Activated CD8-positive, alpha-beta memory T cell treated with anti-CD3 and anti-CD28 coated beads for 24 hours (primary cell): Measurements from ENCODE around the gene CASR.

Source experiments
- DNase-seq: peaks from one replicate; pipeline ENCODE4 v3.0.0-alpha.2; 2020

The CASR gene

DNA sequence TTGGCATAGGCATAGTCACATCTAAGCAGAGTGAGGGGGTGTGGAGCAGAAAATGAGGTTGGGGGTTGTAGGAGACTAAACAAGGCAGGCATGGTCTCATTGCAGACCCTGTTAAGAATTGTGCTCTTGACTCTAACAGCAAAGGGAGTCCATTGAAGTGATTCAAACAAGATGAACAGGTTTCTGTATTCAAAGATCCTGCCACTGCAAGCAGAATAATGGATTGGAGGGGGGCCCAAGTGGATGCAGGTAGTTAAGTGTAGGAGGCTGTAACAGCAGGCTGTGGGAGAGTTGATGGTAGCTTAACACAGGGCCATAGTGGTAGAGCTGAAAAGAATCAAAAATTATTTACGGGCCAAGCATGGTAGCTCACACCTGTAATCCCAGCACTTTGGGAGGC lies 34.4 kb downstream of the CASR start:
- DNase-seq, result no peak

- no peak for DNase-seq
Measured at GRCh38 chr3:122219242-122219872, 35.9 kb downstream of the CASR start.

GRCh38 chr3:122227036-122227781 lies 43.7 kb downstream of the CASR start:
- DNase-seq, result no peak

DNA sequence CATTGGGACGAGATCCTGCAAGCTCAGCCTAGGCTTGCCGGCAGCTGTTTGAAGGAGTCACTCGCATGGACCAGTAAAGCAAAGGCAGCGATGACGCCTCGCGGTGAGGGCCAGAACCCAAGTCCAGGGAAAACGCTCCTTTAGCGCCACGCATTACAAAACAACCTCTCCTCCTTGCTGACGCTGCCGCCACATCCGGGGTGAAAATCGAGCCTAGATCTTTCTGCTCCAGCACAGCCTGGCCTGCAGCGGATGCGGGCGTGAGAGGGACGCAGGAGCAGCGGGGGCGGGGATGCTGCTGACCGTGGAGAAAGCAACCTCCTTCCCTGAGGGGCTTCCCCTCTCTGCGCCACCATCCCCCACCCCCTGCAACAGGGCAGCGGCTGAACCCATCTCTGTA lies 46.7 kb downstream of the CASR start:
- DNase-seq, result no peak

DNA sequence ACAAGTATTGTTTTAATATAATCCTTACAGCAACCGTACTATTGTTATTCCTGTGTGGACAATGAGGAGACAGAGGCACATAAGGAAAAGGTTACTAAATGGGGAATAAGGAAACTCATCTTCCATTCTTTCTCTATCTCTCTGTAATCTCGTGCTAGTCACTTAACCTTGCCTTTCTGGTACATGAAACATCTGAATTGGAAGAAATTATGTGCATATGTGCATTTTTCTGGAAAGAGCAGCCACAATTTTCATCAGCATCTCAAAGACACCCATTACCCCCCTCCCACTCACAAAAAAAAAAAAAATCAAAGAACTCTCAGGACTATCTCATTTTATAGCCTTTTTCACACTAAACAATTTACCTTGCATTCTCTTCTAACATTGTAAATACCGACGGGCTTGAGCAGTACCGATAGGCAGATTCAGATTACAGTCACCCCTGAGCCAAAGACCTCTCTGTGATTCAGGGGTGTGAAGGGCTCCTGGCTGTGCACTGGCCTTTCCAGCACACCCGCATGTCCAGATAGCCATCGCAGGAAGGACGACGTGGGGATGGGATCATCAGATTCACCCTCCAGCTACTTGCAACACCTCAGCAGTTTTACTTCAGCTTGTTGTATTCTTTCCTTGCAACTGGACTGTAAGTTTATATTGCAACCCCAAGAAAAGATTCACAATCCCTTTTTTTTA lies 48.1 kb downstream of the CASR start:
- no peak for DNase-seq

DNA sequence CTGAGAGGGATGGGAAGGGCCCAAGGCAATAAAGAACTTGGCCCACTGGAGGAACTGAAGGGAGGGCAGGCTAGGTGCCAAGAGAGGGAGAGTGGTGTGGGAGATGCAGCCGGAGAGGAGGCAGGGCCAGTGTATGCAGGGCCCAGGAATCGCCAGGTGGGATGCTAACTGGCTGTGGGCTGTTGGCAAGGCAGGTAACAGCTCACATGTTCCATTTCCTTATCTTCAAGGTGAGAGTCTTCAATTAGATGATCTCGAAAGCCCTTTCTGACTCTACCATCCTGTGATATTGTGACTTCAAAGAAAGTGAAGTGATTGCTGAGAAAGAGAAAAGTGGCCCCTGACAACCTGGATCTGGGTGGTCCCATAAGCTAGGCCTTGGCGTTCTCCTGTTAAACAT lies 49.0 kb downstream of the CASR start:
- DNase-seq, result no peak

DNA sequence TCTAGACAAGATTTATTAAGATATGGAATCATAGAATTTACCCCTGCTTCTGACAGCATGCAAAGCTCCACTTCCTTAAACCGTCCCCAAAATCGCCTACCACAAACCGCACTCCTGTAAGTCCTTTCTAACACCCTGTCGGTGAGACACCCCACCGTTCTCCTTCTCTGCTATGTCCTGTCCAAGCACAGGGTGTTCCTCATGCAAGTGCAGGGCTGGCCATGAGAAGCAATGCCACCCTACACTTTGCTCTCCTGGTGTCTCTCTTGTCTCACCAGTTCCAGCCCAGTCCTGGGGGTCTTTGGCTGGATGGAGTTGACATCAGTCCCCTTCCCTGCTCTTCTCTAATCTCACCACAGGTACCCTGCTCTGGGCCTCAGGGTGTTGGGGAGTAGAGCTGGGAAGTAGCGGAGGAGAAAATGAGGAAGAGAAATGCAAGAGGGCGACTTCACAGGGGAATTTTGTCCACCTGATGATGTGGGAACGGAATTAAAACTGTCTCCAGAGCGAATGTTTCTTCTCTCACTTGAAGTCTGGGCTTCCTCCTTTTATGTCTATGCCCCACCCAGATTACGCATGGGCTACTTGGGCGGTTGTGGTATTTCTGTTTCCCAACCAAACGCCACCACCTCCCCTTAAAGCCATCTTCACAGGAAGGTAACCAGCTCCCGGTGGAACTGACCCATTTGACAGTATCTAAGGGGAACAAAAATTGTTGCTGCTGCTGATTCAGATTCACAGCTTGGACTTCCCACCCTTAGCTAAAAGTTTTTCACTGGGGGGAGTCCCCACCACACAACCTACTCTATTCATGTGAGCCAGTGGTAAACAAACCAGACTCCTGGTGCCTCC lies 49.9 kb downstream of the CASR start:
- DNase-seq, result no peak

- DNase-seq, result no peak
Measured at GRCh38 chr3:122234117-122234516, 50.6 kb downstream of the CASR start.

- no peak for DNase-seq
Measured at GRCh38 chr3:122235147-122235546, 51.7 kb downstream of the CASR start.

GRCh38 chr3:122239112-122239511 lies 55.6 kb downstream of the CASR start:
- DNase-seq, result no peak

- DNase-seq, result no peak
Measured at GRCh38 chr3:122245513-122246174, 62.2 kb downstream of the CASR start.

DNA sequence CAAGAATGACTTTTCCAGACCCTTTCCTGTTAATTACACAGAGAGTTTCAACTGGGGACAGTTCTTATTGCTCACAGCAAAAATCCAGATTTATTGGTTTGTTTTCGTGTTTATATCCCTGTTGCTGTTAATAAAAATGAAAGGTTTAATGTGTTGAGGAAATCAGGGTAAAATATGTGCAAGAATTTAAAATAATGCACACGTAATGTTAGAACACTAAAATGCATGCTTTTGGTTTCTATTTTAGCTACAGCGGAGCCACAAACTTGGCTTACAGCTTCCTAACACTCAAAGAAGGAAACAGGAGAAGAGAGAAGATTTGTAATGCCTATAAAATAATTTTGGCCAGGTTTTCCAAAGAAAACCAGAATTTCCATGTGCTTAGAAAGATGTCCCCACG lies 62.7 kb downstream of the CASR start:
- DNase-seq, result no peak

- no peak for DNase-seq
Measured at GRCh38 chr3:122247087-122247824, 63.8 kb downstream of the CASR start.

- DNase-seq, result no peak
Measured at GRCh38 chr3:122247825-122248185, 64.3 kb downstream of the CASR start.

DNA sequence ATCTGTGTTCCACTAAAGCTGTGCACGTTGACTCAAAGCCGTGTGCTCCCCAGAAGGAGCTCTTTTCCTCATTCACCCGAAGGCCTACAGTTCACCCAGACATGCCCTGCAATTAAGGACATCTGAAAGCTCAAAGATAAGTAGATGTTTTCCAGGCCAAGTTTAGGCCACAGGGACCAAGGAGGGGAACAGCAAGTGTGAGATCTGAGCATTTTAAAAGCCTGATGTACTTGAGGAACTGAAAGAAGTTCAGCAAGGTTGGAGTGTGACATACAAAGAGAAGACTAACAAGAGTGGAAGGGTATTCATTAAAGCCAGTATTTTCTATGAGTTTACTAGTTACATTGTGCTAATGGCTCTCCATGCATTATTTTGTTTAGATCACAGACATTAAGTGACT lies 68.0 kb downstream of the CASR start:
- DNase-seq, result no peak

GRCh38 chr3:122253581-122253980 lies 70.1 kb downstream of the CASR start:
- no peak for DNase-seq

GRCh38 chr3:122255757-122256439 lies 72.4 kb downstream of the CASR start:
- no peak for DNase-seq

GRCh38 chr3:122257644-122258364 lies 74.3 kb downstream of the CASR start:
- DNase-seq, result no peak

- peak; percentile 80 for DNase-seq
Measured at GRCh38 chr3:122258757-122259371, 75.4 kb downstream of the CASR start.

DNA sequence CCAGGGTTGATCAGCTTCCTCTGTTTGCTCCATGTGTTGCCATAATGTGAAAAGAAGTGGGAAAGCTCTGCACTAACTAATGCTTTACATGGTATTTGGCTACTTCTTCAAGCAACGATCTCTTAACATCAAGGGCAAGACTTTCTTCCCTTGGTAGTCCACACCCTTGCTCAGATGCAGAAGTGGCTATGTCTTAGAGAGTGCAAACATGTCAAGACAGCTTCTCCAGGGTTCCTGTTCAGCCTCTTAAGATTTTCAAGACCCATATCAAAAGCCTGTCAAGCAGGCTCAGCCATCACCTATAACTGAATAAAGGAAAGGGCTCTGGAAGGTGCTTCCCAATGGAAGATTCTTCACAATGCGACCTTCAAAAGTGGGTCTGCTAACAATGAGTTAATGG lies 76.7 kb downstream of the CASR start:
- DNase-seq, result no peak
